ENCODE measurements around the gene FGF7.

DNA sequence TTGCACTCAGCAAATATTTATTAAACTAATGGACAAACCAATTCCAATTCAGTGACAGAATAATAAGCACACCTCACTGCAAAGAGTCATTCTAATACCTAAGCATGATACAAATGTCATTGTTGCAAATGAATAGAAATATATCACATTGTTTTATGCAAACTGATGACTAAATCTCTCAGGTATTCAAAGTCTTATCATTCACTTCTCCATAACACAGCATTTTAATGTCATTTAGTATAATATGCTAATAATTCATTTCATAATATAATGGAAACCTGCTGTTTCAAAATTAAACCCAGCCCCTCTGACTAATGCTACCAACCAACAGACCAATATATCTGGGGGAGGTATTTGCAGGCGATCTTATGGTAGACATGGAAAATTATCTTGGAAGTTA is 71.8 kb downstream of the FGF7 start:
- no peak for TF ChIP-seq POLR2A (IDR thresholded peaks at IDR 0.05)
- TF ChIP-seq, protein P1, sequence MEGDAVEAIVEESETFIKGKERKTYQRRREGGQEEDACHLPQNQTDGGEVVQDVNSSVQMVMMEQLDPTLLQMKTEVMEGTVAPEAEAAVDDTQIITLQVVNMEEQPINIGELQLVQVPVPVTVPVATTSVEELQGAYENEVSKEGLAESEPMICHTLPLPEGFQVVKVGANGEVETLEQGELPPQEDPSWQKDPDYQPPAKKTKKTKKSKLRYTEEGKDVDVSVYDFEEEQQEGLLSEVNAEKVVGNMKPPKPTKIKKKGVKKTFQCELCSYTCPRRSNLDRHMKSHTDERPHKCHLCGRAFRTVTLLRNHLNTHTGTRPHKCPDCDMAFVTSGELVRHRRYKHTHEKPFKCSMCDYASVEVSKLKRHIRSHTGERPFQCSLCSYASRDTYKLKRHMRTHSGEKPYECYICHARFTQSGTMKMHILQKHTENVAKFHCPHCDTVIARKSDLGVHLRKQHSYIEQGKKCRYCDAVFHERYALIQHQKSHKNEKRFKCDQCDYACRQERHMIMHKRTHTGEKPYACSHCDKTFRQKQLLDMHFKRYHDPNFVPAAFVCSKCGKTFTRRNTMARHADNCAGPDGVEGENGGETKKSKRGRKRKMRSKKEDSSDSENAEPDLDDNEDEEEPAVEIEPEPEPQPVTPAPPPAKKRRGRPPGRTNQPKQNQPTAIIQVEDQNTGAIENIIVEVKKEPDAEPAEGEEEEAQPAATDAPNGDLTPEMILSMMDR (IDR thresholded peaks at IDR 0.05) = no peak
- TF ChIP-seq POLR2AphosphoS5 (IDR thresholded peaks at IDR 0.05; ENCODE audit: insufficient read depth in 1 of 2, low read depth in 1 of 2) = no peak
